ENCODE measurements around the gene FHAD1. TPM values are rescaled to one million over a fixed set of nuclear protein-coding genes. Genes with fewer than 3 reads are reported as not detected.
"Not testable (repeated sequence)": the region's sequence is repeated elsewhere in the genome, so short reads cannot be mapped to it uniquely, and the experiment has no call there.

Gene FHAD1
- total RNA-seq, 1 donor from 2014 or later, result 1.7 TPM

GRCh38 chr1:15295696-15296095 is 48.7 kb downstream of the FHAD1 start:
- no peak for TF ChIP-seq CTCF (conservative IDR thresholded peaks at IDR 0.05)
- Mint-ChIP-seq H3K27ac (ENCODE audit: unreplicated experiment) (no peak overlapping the region), H3K27me3 (ENCODE audit: low read depth) (no peaks in the 10 kb centered on the region), H3K4me1 (peaks cover 4% of the 10 kb centered on the region), H3K36me3 (ENCODE audit: low read depth) (no peaks in the 10 kb centered on the region), H3K4me3 (no peak overlapping the region), H3K9me3 (peaks cover 3% of the 10 kb centered on the region)
- no peak for DNase-seq (ENCODE audit: low read depth, low spot score)

- Mint-ChIP-seq H3K4me3 (no peak overlapping the region), H3K36me3 (ENCODE audit: low read depth) (no peaks in the 10 kb centered on the region), H3K27ac (ENCODE audit: unreplicated experiment) (no peak overlapping the region), H3K4me1 (peaks cover 4% of the 10 kb centered on the region), H3K9me3 (peaks cover 3% of the 10 kb centered on the region), H3K27me3 (ENCODE audit: low read depth) (no peaks in the 10 kb centered on the region)
- no peak for DNase-seq (ENCODE audit: low read depth, low spot score)
- no peak for TF ChIP-seq CTCF (conservative IDR thresholded peaks at IDR 0.05)
These were observed 49.7 kb downstream of the FHAD1 start for GRCh38 chr1:15296585-15297321.

GRCh38 chr1:15297975-15298374 is 51.0 kb downstream of the FHAD1 start:
- H3K27me3 Mint-ChIP-seq (ENCODE audit: low read depth); H3K4me1 Mint-ChIP-seq; H3K27ac Mint-ChIP-seq (ENCODE audit: unreplicated experiment); DNase-seq (ENCODE audit: low read depth, low spot score); H3K4me3 Mint-ChIP-seq; H3K9me3 Mint-ChIP-seq; H3K36me3 Mint-ChIP-seq (ENCODE audit: low read depth): not testable (repeated sequence)

- no peaks in the 10 kb centered on the region for H3K36me3 Mint-ChIP-seq (ENCODE audit: low read depth)
- no peak overlapping the region for H3K4me3 Mint-ChIP-seq
- peaks cover 3% of the 10 kb centered on the region for H3K9me3 Mint-ChIP-seq
- no peaks in the 10 kb centered on the region for H3K27me3 Mint-ChIP-seq (ENCODE audit: low read depth)
- TF ChIP-seq CTCF (conservative IDR thresholded peaks at IDR 0.05), result no peak
- peaks cover 4% of the 10 kb centered on the region for H3K4me1 Mint-ChIP-seq
- DNase-seq (ENCODE audit: low read depth, low spot score), result no peak
- H3K27ac Mint-ChIP-seq (ENCODE audit: unreplicated experiment), result no peak overlapping the region
These were observed 52.2 kb downstream of the FHAD1 start for GRCh38 chr1:15299179-15299578.

- DNase-seq (ENCODE audit: low read depth, low spot score), result no peak
- H3K27ac Mint-ChIP-seq (ENCODE audit: unreplicated experiment), result no peak overlapping the region
- peaks cover 1% of the 10 kb centered on the region for H3K36me3 Mint-ChIP-seq (ENCODE audit: low read depth)
- H3K9me3 Mint-ChIP-seq, result peaks cover 3% of the 10 kb centered on the region
- no peak for TF ChIP-seq CTCF (conservative IDR thresholded peaks at IDR 0.05)
- peaks cover 4% of the 10 kb centered on the region for H3K4me1 Mint-ChIP-seq
- no peak overlapping the region for H3K4me3 Mint-ChIP-seq
- H3K27me3 Mint-ChIP-seq (ENCODE audit: low read depth), result no peaks in the 10 kb centered on the region
These were observed 52.8 kb downstream of the FHAD1 start for GRCh38 chr1:15299806-15300205.

- TF ChIP-seq CTCF (conservative IDR thresholded peaks at IDR 0.05), result no peak
- H3K36me3 Mint-ChIP-seq (ENCODE audit: low read depth), result peaks cover 3% of the 10 kb centered on the region
- no peak overlapping the region for H3K4me3 Mint-ChIP-seq
- peaks cover 9% of the 10 kb centered on the region for H3K9me3 Mint-ChIP-seq
- H3K27me3 Mint-ChIP-seq (ENCODE audit: low read depth), result no peaks in the 10 kb centered on the region
- DNase-seq (ENCODE audit: low read depth, low spot score), result no peak
- no peaks in the 10 kb centered on the region for H3K4me1 Mint-ChIP-seq
- no peak overlapping the region for H3K27ac Mint-ChIP-seq (ENCODE audit: unreplicated experiment)
These were observed 56.9 kb downstream of the FHAD1 start for GRCh38 chr1:15303935-15304334.
